D721Med (cell line): ENCODE results near the gene ST7.
"Not testable (repeated sequence)": the region's sequence is repeated elsewhere in the genome, so short reads cannot be mapped to it uniquely, and the experiment has no call there.

Experiments used
- DNase-seq: peaks from one replicate; pipeline ENCODE4 v3.0.0; 2011; ENCODE audit warnings: low spot score; ENCODE audit not compliant: insufficient read length
- FAIRE-seq: peaks from 2 replicates; lab custom pipeline; 2011; peaks lifted over from hg19 to GRCh38; lab: Jason Lieb, UNC
- TF ChIP-seq, protein P1 (sequence below): IDR thresholded peaks from 2 replicates; pipeline ENCODE4 v1.5.1; 2012; ENCODE audit warnings: mild to moderate bottlenecking, control low read depth; ENCODE audit not compliant: insufficient read depth; ENCODE audit errors: missing control alignments

The ST7 gene

DNA sequence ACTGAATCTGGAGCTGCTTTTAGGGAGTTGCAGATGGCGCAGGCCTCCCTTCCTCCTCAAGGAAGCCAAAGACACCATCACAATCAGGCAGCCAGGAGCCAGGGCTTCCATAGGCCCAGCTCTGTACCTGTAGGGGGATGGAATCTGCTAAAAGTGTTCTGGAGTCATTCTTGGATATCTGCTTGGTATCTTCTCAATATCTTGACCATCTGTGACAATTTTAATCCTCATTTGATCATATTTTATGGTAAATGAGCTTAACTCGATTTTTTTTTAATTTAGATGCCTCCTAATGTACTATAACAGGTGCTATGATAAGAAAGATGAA, 3.1 kb downstream of the ST7 start:
- FAIRE-seq (no peak), DNase-seq (no peak)
- TF ChIP-seq, protein P1, sequence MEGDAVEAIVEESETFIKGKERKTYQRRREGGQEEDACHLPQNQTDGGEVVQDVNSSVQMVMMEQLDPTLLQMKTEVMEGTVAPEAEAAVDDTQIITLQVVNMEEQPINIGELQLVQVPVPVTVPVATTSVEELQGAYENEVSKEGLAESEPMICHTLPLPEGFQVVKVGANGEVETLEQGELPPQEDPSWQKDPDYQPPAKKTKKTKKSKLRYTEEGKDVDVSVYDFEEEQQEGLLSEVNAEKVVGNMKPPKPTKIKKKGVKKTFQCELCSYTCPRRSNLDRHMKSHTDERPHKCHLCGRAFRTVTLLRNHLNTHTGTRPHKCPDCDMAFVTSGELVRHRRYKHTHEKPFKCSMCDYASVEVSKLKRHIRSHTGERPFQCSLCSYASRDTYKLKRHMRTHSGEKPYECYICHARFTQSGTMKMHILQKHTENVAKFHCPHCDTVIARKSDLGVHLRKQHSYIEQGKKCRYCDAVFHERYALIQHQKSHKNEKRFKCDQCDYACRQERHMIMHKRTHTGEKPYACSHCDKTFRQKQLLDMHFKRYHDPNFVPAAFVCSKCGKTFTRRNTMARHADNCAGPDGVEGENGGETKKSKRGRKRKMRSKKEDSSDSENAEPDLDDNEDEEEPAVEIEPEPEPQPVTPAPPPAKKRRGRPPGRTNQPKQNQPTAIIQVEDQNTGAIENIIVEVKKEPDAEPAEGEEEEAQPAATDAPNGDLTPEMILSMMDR = no peak

DNA sequence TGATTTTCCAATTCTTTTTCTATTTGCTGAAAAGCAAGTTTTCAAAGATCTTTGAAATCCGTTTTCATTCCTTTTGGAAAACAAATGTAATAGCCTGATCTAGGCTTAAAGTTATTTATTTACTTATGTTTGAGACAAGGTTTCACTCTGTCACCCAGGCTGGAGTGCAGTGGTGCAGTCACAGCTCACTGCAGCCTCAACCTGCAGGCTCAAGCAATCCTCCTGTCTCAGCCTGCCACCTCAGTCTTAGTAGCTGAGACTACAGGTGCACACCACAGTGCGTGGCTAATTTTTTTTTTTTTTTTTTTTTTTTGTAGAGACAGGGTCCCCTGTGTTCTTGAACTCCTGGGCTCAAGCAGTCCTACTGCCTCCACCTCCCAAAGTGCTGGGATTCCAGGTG, 4.6 kb downstream of the ST7 start:
- DNase-seq = no peak
- TF ChIP-seq, protein P1 = no peak
- no peak for FAIRE-seq

DNA sequence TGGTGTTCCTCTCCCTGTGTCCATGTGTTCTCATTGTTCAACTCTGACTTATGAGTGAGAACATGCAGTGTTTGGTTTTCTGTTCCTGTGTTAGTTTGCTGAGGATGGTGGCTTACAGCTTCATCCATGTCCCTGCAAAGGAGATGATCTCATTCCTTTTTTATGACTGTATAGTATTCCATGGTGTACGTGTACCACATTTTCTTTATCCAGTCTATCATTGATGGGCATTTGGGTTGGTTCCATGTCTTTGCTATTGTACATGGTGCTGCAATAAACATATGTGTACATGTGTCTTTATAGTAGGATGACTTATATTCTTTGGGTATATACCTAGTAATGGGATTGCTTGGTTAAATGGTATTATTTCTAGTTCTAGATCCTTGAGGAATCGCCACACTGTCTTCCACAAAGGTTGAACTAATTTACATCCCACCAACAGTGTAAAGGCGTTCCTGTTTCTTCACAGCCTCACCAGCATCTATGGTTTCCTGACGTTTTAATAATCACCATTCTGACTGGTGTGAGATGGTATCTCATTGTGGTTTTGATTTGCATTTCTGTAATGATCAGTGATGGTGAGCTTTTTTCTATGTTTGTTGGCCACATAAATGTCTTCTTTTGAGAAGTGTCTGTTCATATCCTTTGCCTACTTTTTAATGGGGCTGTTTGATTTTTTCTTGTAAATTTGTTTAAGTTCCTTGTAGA, 8.8 kb downstream of the ST7 start:
- DNase-seq, FAIRE-seq: not testable (repeated sequence)

DNA sequence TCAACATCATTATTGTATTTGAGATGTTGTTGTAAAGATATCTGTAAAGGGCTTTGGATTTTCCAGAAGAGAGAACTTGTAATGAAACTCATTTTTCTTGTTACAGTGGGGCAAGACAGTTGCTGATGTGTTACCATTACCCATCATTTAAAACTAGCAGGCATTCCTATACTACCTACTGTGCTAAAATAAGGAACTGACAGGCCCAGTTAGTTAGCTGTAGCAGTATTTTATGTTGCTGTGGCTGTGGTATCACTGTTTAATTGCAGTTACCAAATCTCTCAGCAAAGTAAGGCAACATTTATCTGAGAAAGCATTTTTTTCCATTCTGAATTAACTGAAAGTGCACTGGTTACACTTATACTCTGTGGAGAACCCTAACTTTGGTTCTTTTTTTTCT, 9.9 kb downstream of the ST7 start:
- FAIRE-seq (no peak), DNase-seq (no peak)
- TF ChIP-seq, protein P1 = no peak

DNA sequence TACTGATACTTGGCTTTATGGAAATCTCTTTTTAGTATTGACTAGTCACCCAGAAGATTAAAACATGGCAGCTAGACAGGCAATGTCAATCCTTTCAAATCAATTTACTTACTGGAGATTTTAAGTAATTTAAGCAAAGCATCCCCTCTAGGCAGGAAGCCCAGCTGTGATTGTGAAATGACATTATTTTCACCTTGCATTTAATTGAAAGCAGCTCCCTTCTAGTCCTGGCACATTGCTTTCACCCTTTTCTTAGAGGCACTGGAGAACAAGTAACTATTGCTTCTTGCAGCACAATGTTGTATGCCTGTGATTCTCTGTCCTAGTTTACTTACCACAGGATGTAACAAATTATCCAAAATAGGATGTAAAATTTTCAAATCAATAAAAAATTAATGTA, 13.3 kb downstream of the ST7 start:
- DNase-seq (no peak), FAIRE-seq (no peak)
- TF ChIP-seq, protein P1 = no peak

DNA sequence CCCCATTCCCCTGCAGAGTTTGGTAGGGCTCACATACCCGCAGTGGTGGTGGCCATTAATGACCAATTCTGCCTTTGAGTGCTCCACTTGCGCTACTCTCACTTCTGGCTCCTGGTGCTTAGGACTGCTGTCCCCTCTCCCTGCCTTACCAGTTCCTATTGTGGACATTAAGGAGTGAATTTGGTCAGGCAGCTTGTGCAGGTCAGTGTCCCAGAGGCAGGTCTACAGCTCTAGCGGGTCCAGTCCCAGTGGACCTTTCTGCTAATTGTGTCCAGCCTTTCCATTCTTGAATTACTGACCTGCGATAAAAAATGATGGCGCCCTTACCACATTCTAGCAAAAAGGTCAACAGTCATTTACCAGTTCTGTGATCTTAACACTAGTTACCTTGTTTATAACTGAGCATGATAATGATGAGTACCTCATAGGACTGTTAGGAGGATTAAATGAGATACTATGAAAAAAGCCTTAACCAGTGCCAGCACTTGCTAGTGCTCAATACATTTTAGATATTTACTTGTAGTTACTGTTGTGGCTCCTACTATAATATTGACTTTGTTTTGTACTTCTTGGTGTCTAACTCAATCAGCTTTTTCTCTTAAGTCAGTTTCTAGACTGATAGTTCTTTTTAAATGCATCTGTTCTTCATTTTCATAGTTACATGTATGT, 14.1 kb downstream of the ST7 start:
- FAIRE-seq (no peak), DNase-seq (no peak)
- TF ChIP-seq, protein P1 = no peak

DNA sequence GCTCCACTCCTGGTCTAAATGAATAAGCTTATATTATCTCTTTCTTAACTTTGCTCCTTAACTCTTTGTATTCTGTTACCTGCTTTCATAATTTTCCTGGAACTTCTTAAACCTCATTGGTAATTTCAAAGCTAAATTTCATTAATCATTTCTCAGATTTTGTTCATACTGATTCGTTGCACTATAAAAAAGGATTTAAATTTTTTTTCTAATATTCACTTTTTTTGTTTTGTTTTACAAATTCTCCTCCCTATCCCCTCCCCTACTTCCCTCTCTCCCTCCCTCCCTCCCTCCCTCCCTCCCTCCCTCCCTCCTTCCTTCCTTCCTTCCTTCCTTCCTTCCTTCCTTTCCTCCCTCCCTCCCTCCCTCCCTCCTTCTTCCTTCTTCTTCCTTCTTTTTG, 14.7 kb downstream of the ST7 start:
- FAIRE-seq (no peak), DNase-seq (no peak)
- TF ChIP-seq, protein P1 = no peak
